RWPE1 (cell line): Measurements from ENCODE around the gene SLC7A14.

Experiments
- CTCF ChIA-PET: fragments of 350-600 bp; sonication (Branson Sonifier 250); formaldehyde crosslinking; extraction: SDS; loops from one replicate; lab custom pipeline; 2021; lab: Yijun Ruan, JAX
- POLR2A ChIA-PET: fragments of 400-600 bp; formaldehyde crosslinking; extraction: SDS; loops from one replicate; lab custom pipeline; 2020; ENCODE audit warnings: antibody characterized with exemption; ENCODE audit not compliant: low non-redundant PET; lab: Yijun Ruan, JAX
- DNase-seq: peaks from one replicate; pipeline ENCODE4 v3.0.0; 2012; ENCODE audit warnings: low spot score
- H3K27ac ChIP-seq: fragments of 450-650 bp; 2 replicates; pipeline ENCODE4 v1.5.1; 2017
- TF ChIP-seq, protein P1 (sequence below): fragments of 450-650 bp; conservative IDR thresholded peaks from 2 replicates; pipeline ENCODE4 v1.5.1; 2017; ENCODE audit warnings: low read depth, mild to moderate bottlenecking

SLC7A14 gene

DNA sequence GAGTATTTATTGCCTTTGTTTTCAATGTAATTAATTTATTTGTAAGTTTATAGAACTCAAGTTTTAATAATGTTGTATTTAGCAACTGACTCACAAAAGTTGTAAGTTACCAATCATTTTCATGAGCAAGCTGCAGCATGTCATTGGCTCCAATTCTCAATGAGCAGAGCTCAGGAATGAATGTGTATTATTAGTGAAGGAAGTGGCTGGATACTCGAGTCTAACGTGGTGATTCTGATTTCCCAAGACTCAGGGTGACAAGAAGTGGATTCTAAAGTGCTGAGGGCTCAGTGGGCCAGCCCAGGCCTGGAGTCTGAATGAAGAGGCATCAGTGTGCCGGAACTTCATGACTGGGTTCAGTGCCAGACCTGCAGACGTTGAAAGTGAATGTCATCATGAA lies 127.6 kb downstream of the SLC7A14 start:
- ChIA-PET CTCF (no interaction called here), POLR2A (no interaction called here)
- peak; percentile 36 for DNase-seq
- peak overlapping the region; percentile 63 for H3K27ac ChIP-seq
- TF ChIP-seq, protein P1, sequence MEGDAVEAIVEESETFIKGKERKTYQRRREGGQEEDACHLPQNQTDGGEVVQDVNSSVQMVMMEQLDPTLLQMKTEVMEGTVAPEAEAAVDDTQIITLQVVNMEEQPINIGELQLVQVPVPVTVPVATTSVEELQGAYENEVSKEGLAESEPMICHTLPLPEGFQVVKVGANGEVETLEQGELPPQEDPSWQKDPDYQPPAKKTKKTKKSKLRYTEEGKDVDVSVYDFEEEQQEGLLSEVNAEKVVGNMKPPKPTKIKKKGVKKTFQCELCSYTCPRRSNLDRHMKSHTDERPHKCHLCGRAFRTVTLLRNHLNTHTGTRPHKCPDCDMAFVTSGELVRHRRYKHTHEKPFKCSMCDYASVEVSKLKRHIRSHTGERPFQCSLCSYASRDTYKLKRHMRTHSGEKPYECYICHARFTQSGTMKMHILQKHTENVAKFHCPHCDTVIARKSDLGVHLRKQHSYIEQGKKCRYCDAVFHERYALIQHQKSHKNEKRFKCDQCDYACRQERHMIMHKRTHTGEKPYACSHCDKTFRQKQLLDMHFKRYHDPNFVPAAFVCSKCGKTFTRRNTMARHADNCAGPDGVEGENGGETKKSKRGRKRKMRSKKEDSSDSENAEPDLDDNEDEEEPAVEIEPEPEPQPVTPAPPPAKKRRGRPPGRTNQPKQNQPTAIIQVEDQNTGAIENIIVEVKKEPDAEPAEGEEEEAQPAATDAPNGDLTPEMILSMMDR: no peak

DNA sequence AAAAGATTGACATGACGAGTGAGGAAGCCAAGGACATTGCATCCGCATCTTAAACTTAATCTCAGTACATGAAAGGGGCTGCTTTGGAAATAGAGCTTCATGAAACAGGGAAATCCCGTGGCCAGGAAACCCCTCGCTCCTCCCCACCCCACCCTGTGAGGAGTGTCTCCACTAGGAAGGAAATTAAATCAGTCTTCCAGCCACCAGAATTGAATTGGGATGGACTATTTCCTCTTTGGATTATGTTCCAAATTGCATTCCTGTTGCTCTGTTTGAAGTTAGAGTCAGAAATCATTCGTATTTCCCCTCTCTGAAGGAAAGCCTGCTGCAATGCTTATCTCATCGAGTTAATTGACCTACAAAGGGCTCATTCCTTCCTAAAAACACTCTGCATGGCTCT lies 131.4 kb downstream of the SLC7A14 start:
- TF ChIP-seq, protein P1: no peak
- ChIA-PET CTCF (no interaction called here), POLR2A (no interaction called here)
- H3K27ac ChIP-seq: no peak overlapping the region
- DNase-seq: no peak

- DNase-seq: no peak
- TF ChIP-seq, protein P1: no peak
- POLR2A ChIA-PET: no interaction called here
- CTCF ChIA-PET: interaction anchor here (0.7 kb wide), 1 partner anchor 27 kb away, joined by 8 read pairs; no protein-coding TSS in a partner anchor
- no peak overlapping the region for H3K27ac ChIP-seq
These were observed 135.8 kb downstream of the SLC7A14 start for GRCh38 chr3:170450039-170450438.

DNA sequence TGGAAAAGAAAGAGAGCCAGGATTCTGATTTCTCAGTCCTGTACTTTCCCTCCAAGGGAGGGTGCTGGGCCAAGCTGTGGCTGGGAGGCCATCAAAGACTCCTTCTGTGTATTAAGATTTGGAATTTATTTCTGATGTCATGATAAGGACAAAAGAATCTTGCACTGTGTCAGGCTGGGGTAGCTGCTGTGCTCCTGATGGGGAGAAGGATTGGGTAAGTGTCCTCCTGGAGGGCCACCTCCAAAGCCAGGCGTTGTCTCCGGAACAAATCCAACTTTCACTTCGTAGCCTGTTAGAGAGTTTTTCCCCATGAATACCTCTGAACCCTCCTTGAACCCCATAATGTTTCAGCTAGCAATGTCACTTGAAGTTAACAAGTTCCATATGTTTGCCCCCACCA lies 137.3 kb downstream of the SLC7A14 start:
- DNase-seq: no peak
- TF ChIP-seq, protein P1: no peak
- ChIA-PET POLR2A (no interaction called here), CTCF (interaction anchor here (0.7 kb wide), 1 partner anchor 1400 kb away, joined by 3 read pairs; no protein-coding TSS in a partner anchor)
- H3K27ac ChIP-seq: no peak overlapping the region

GRCh38 chr3:170443457-170443856 lies 142.4 kb downstream of the SLC7A14 start:
- ChIA-PET CTCF (interaction anchor here (1.1 kb wide), 1 partner anchor 368 kb away, joined by 3 read pairs; no protein-coding TSS in a partner anchor), POLR2A (no interaction called here)
- no peak overlapping the region for H3K27ac ChIP-seq
- TF ChIP-seq, protein P1: no peak
- no peak for DNase-seq

- CTCF ChIA-PET: interaction anchor here (0.6 to 1.1 kb wide), 3 partner anchors 369 to 1848 kb away, joined by 3 to 5 read pairs (median 3); no protein-coding TSS in a partner anchor
These were observed 142.9 kb downstream of the SLC7A14 start for GRCh38 chr3:170442947-170443346.

More at GRCh38 chr3:170442947-170443346, 142.9 kb downstream of the SLC7A14 start:
- TF ChIP-seq, protein P1: no peak
- H3K27ac ChIP-seq: no peak overlapping the region
- POLR2A ChIA-PET: no interaction called here
- no peak for DNase-seq
